ENCODE measurements around the gene RASSF8. TPM values are rescaled to one million over a fixed set of nuclear protein-coding genes. Genes with fewer than 3 reads are reported as not detected.

The RASSF8 gene
- polyA plus RNA-seq, 1 donor (not counting 4 experiments of a cell fraction or from before 2014, with no cell fraction given) = 10.5 TPM

- H3K36me3 ChIP-seq (ENCODE audit: control insufficient read depth in 2 of 2, extremely low read depth in 1 of 2, insufficient read depth in 2 of 2, low read length in 2 of 2) = no peaks in the 10 kb centered on the region
- peak overlapping the region; percentile 49 for H3K27ac ChIP-seq (ENCODE audit: control insufficient read depth, insufficient read depth, low read length)
- H4K20me1 ChIP-seq (ENCODE audit: control insufficient read depth, extremely low read depth, insufficient read depth, low read length) = no peaks in the 10 kb centered on the region
- H2AFZ ChIP-seq (ENCODE audit: control insufficient read depth, low read length) = no peak overlapping the region
- H3K4me2 ChIP-seq (ENCODE audit: control insufficient read depth, extremely low read depth, insufficient read depth, low read depth, low read length) = peak overlapping the region; percentile 49
- no peaks in the 10 kb centered on the region for H3K27me3 ChIP-seq (ENCODE audit: control insufficient read depth, extremely low read depth, insufficient read depth, low read length)
- FAIRE-seq (peak; percentile 83), DNase-seq (ENCODE audit: low read depth, low spot score) (peak; percentile 69)
- no peaks in the 10 kb centered on the region for H3K9me1 ChIP-seq (ENCODE audit: control insufficient read depth, extremely low read depth, insufficient read depth, low read length)
- H3K4me3 ChIP-seq (ENCODE audit: control insufficient read depth in 2 of 3, extremely low read depth in 1 of 3, insufficient read depth in 2 of 3, low read depth in 1 of 3, low read length in 3 of 3) = peak overlapping the region in 2 of 3 experiments; percentile 8 to 25
- H3K4me1 ChIP-seq (ENCODE audit: control insufficient read depth, extremely low read depth, insufficient read depth, low read length) = peaks cover 14% of the 10 kb centered on the region
- dilution Hi-C loops (cut with MboI; ENCODE audit: extremely low pct_ligation_motif_present, low sequenced_read_pairs) = no loop called here
- no peak overlapping the region for H3K9ac ChIP-seq (ENCODE audit: control insufficient read depth, extremely low read depth, insufficient read depth, low read length)
- no peaks in the 10 kb centered on the region for H3K79me2 ChIP-seq (ENCODE audit: control insufficient read depth, insufficient read depth, low read length)
- H3K9me3 ChIP-seq (ENCODE audit: control insufficient read depth, low read depth, low read length) = no peaks in the 10 kb centered on the region
- TF ChIP-seq EZH2 (IDR thresholded peaks at IDR 0.05; ENCODE audit: low read length) (no peak), CTCF (optimal IDR thresholded peaks at IDR 0.05 in 1 of 3, IDR thresholded peaks at IDR 0.05 in 1 of 3, conservative IDR thresholded peaks at IDR 0.05 in 1 of 3; ENCODE audit: extremely low read depth in 1 of 3, insufficient read depth in 2 of 3, low read length in 3 of 3) (no peak)
These were observed 33.9 kb upstream of the RASSF8 start for GRCh38 chr12:25924491-25925001.

- TF ChIP-seq EZH2 (IDR thresholded peaks at IDR 0.05; ENCODE audit: low read length) (no peak), CTCF (optimal IDR thresholded peaks at IDR 0.05 in 1 of 3, IDR thresholded peaks at IDR 0.05 in 1 of 3, conservative IDR thresholded peaks at IDR 0.05 in 1 of 3; ENCODE audit: extremely low read depth in 1 of 3, insufficient read depth in 2 of 3, low read length in 3 of 3) (no peak)
- FAIRE-seq (no peak), DNase-seq (ENCODE audit: low read depth, low spot score) (no peak)
- no peaks in the 10 kb centered on the region for H3K79me2 ChIP-seq (ENCODE audit: control insufficient read depth, insufficient read depth, low read length)
- no peak overlapping the region for H3K4me3 ChIP-seq (ENCODE audit: control insufficient read depth in 2 of 3, extremely low read depth in 1 of 3, insufficient read depth in 2 of 3, low read depth in 1 of 3, low read length in 3 of 3)
- peak overlapping the region; percentile 10 for H3K4me2 ChIP-seq (ENCODE audit: control insufficient read depth, extremely low read depth, insufficient read depth, low read depth, low read length)
- H3K9me1 ChIP-seq (ENCODE audit: control insufficient read depth, extremely low read depth, insufficient read depth, low read length) = no peaks in the 10 kb centered on the region
- no peaks in the 10 kb centered on the region for H3K27me3 ChIP-seq (ENCODE audit: control insufficient read depth, extremely low read depth, insufficient read depth, low read length)
- H4K20me1 ChIP-seq (ENCODE audit: control insufficient read depth, extremely low read depth, insufficient read depth, low read length) = no peaks in the 10 kb centered on the region
- dilution Hi-C loops (cut with MboI; ENCODE audit: extremely low pct_ligation_motif_present, low sequenced_read_pairs) = no loop called here
- H3K4me1 ChIP-seq (ENCODE audit: control insufficient read depth, extremely low read depth, insufficient read depth, low read length) = peaks cover 14% of the 10 kb centered on the region
- H3K9me3 ChIP-seq (ENCODE audit: control insufficient read depth, low read depth, low read length) = no peaks in the 10 kb centered on the region
- no peak overlapping the region for H2AFZ ChIP-seq (ENCODE audit: control insufficient read depth, low read length)
- H3K9ac ChIP-seq (ENCODE audit: control insufficient read depth, extremely low read depth, insufficient read depth, low read length) = no peak overlapping the region
- no peaks in the 10 kb centered on the region for H3K36me3 ChIP-seq (ENCODE audit: control insufficient read depth in 2 of 2, extremely low read depth in 1 of 2, insufficient read depth in 2 of 2, low read length in 2 of 2)
- H3K27ac ChIP-seq (ENCODE audit: control insufficient read depth, insufficient read depth, low read length) = peak overlapping the region; percentile 48
These were observed 33.4 kb upstream of the RASSF8 start for GRCh38 chr12:25925064-25925463.

Measured in keratinocyte (primary cell).